ENCODE measurements around the gene WNK2.

The WNK2 gene

GRCh38 chr9:93203026-93203717 lies 19.2 kb downstream of the WNK2 start:
- no peak for DNase-seq

DNA sequence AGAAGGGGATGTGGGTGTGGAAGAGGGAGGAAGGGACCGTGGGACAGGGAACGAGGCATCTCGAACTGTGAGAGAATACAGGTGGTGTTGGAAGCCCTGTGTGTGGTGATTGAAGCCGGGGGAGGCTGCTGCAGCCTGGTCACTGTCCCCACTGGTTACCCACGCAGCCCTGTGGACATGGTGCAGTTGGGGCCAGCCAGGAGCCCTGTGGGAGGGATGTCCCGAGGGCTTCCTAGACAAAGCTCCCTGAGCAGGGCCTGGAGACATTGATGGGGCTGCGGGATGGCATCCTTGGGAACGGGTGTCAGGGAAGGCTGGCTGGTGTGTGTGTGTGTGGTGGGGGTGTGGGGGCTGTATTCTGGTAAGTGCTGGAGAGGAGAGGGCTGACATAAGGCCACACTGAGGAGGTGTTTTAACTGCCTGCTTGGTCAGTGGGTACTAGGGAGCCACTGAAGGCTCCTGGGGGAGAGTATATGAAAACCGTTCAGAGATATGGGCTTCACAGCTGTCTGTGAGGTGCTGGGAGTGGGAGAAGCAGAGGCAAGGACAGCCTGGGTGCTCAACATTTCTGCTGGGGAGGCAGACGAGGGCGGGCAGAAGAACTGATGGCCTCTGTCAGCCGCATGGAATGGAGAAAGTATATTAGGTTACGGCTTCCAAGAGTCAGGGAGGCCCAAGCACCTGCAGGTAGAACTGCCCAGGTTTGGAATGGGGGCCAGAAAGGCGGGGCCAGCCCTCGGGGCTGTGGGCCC lies 20.0 kb downstream of the WNK2 start:
- no peak for DNase-seq

GRCh38 chr9:93204470-93205043 lies 20.6 kb downstream of the WNK2 start:
- DNase-seq, result no peak

DNA sequence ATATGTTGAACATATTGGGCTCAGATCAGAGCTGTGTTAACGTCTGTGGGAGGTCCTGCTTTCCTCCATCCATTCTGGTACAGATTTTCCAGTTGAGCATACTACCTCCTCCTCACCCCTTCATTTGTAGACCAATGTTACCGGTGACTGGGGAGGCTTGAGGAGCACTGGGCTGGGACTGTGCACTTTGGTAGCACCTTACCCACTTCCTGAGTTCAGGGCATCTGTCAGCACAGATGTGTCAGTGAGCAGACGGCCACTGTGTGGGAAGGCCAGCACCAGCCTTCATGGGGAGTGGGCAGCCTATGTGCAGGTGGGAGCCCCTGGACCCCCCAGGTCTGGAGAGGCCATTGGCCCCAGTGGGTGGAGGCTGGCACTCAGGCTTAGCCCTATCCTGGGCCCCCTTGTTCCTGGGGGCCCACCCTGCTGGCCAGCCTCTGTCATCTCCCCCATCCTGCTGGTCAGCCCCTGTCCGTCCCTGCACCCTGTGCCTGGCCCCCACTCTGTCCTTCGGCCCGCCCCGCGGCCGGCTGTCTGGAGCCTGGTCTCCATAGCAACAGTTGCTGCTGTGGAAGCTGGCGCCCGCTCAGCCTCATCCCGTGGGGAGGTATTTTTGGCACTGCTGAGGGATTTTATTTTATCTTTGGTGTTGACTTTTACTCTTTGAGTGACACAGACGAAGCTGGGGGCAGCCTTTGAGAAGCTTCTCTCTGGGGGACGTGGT lies 21.3 kb downstream of the WNK2 start:
- DNase-seq, result peak; percentile 37

DNA sequence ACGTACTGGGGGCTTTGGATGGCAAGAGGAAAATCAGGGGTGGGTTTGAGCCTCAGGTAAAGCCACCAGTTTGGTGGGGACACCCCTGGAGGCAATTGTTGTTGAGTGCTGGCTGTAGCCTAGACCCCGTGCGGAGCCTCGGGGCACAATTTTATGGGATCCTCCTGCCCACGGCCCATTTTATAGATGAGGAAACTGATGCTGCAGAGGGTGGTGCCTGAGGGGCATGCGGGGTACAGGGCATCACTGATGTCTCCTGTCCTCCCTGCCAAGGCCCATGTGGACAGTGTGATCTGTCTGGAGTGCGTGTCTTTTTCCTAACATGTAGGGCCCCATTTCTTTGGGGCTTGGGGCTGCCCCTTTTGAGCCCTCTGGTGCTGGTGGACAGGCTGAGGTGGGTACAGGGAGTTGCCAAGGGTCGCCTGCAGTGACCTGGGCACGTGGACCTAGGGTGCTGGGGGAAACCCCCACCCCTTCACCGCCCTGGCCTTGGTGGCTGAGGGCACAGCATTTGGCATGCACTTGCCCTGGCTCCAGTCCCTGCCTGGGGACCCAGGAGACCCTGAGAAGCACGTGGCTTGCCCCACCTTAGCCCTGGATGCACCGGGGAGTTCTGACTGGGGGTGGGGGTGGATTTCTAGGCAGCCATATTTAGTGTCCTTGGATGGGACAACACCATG lies 22.1 kb downstream of the WNK2 start:
- no peak for DNase-seq

- DNase-seq, result no peak
Measured at GRCh38 chr9:93206576-93207155, 22.7 kb downstream of the WNK2 start.

GRCh38 chr9:93207326-93207814 lies 23.4 kb downstream of the WNK2 start:
- peak; percentile 80 for DNase-seq

GRCh38 chr9:93207860-93208734 lies 24.2 kb downstream of the WNK2 start:
- no peak for DNase-seq

GRCh38 chr9:93209097-93209496 lies 25.2 kb downstream of the WNK2 start:
- DNase-seq, result no peak

GRCh38 chr9:93209576-93210323 lies 25.8 kb downstream of the WNK2 start:
- DNase-seq, result no peak

- DNase-seq, result no peak
Measured at GRCh38 chr9:93210324-93210973, 26.5 kb downstream of the WNK2 start.

DNA sequence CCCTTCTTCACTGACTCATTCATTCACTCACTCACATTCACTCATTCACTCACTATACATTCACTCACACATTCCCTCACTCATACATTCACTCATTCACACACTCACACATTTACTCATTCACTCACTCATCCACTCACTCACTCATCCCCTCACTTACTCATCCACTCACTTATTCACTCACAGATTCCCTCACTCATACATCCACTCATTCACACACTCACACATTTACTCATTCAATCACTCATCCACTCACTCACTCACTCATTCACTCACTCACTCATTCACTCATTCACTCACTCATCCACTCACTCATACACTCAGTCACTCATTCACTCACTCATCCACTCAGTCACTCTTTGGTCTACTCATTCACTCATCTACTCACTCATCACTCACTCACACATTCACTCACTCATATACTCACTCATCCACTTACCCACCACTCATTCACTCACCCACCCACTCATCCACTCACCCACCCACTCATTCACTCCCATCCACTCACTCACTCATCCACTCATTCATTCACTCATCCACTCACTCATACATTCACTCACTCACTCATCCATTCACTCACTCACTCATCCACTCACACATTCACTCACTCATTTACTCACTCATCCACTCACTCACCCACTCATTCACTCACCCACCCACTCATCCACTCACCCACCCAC lies 27.2 kb downstream of the WNK2 start:
- no peak for DNase-seq

DNA sequence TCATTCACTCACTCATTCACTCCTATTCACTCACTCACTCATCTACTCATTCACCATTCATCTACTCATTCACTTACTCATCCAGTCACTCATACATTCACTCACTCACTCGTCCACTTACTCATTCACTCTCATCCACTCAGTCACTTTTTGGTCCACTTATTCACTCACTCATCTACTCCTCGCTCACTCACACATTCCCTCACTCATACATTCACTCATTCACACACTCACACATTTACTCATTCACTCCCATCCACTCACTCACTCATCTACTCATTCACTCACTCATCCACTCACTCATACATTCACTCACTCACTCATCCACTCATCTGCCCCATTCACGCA lies 27.7 kb downstream of the WNK2 start:
- DNase-seq, result no peak

DNA sequence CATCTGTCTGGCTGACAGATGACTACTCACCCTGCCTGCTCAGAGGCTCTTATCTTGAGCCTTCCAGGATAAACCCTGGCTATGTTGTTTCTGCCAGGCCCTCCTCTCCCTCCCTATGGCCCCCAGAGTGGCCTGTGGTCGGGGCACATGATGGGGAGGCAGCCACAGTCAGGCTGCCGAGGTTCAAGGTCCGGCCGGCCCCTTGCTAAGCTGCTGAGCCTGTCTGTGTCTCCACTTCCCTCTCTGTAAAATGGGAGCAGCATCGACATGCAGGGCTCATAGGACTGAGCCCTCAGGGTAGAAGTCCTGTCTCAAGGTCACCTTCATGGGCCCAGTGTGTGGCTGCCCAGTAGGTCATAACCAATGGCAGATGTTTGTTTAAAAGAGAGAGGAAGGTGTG lies 28.5 kb downstream of the WNK2 start:
- DNase-seq, result no peak

DNA sequence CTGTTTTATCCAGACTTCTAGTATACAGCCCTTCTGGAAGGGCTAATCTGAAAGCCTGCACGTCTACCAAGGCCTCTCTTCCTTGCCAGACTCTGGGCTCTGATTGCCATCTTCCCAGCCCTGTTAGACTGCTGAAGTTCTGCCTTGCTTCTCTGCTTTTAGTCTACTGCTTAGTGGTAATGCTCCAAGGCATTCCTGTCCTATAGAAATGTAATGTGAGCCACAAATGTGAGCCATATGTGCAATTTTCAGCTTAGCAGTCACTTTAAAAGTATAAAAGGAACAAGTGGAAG lies 32.1 kb downstream of the WNK2 start:
- no peak for DNase-seq

DNA sequence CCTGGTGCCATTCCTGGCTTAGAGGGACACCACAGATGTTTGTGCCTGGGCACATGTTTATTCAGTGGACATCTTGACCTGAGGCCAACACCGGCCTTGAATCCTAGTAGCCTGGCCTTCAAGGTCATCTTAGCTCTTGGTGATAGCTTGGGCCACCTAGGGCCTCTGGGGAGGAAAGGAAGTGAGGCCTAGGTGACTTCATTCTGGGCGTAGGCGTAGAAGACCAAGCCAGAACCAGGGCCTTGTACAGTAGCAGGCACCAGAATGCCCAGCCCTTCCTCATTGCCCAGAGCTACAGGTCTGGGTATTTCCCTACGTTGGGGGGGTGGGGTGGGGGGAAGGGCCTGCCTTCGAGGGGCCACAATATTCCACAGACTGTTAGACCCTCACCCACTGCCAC lies 33.8 kb downstream of the WNK2 start:
- no peak for DNase-seq

DNA sequence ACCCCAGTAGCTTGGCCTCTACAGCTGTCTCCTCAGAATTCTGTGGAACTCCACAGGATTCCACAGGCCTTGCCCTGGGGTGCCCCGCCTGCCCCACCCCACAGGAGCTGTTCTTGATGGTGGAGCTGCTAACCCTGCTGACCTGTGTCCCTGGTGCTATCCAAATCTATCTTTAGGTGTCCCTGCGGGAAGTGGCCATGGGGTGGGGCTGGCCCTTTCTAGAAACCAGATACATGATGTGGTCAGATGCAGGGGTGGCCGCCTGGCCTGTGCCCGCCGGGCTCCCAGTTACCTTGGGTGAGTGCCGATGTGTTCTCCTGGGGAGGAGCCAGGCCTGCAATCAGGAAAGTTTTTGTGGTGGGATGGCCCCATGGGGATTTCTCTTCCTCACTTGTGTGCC lies 34.2 kb downstream of the WNK2 start:
- no peak for DNase-seq

- DNase-seq, result no peak
Measured at GRCh38 chr9:93218671-93219420, 34.9 kb downstream of the WNK2 start.

DNA sequence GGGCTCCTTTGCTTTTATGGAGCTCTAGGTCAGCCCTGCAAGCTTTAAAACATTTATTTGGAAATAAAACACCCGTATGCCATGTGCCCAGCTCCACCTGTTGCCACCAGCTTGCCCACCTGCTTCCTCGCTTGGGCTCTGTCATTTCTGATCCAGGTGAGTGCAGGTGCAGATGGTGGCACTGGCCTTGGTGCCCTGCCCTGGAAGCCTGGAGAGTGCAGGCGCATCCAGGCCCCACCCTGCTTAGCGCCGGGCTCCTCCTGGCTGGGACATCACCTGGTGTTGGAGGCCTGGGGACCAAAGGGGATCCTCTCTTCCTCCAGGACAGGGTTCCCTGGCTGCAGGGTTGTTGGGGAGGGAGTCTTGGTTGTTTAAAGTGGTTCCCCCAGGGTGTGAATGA lies 35.8 kb downstream of the WNK2 start:
- no peak for DNase-seq
